BJ (cell line): ENCODE results near the gene KCNS3. TPM values are rescaled to one million over a fixed set of nuclear protein-coding genes. Genes with fewer than 3 reads are reported as not detected.

Experiments
- CTCF ChIA-PET: fragments of 350-600 bp; formaldehyde crosslinking; extraction: SDS; loops from one replicate; lab custom pipeline; 2021; ENCODE audit warnings: antibody characterized with exemption, inconsistent platforms; lab: Yijun Ruan, JAX
- POLR2A ChIA-PET: fragments of 300-600 bp; sonication (Branson Sonifier 250); formaldehyde crosslinking; extraction: SDS; loops from one replicate; lab custom pipeline; 2021; ENCODE audit warnings: antibody characterized with exemption; lab: Charles Lee
- DNase-seq: peaks from one replicate; pipeline ENCODE4 v3.0.0-alpha.2; 2011; ENCODE audit warnings: low read depth
- H3K27me3 ChIP-seq: 2 replicates; pipeline ENCODE4 v1.6.0; 2011; ENCODE audit warnings: low read length; ENCODE audit not compliant: control insufficient read depth, insufficient read depth
- H3K36me3 ChIP-seq: 2 replicates; pipeline ENCODE4 v1.5.1; 2011; ENCODE audit warnings: low read length; ENCODE audit not compliant: control insufficient read depth, insufficient read depth
- H3K4me3 ChIP-seq: 2 replicates; pipeline ENCODE4 v1.5.1; 2011; ENCODE audit warnings: low read depth, mild to moderate bottlenecking, control low read depth, low read length
- CTCF ChIP-seq: IDR thresholded peaks from 2 replicates; pipeline ENCODE4 v1.5.1; 2011; ENCODE audit warnings: low read depth, mild to moderate bottlenecking, control low read depth, inconsistent platforms, low read length, moderate library complexity; ENCODE audit not compliant: insufficient read depth
- polyA plus RNA-seq: library from polyadenylated mRNA; depleted of rRNA; stranded (reverse); fragments of >200 nt; gene quantifications from 2 replicates; pipeline ENCODE4 v1.2.3, GENCODE V29; 2011

Gene KCNS3
- polyA plus RNA-seq, 1 experiment: 4.9 TPM

- no peak for DNase-seq
- CTCF ChIA-PET: no interaction called here
Measured at GRCh38 chr2:17935242-17935885, 56.9 kb downstream of the KCNS3 start.

GRCh38 chr2:17936599-17936998 lies 58.1 kb downstream of the KCNS3 start:
- ChIA-PET POLR2A (no interaction called here), CTCF (no interaction called here)
- DNase-seq: no peak
- no peaks in the 10 kb centered on the region for H3K36me3 ChIP-seq
- no peaks in the 10 kb centered on the region for H3K27me3 ChIP-seq
- no peak overlapping the region for H3K4me3 ChIP-seq
- no peak for TF ChIP-seq CTCF

More at GRCh38 chr2:17935242-17935885, 56.9 kb downstream of the KCNS3 start:
- TF ChIP-seq CTCF: no peak
- POLR2A ChIA-PET: no interaction called here
- Histone ChIP-seq H3K36me3 (no peaks in the 10 kb centered on the region), H3K27me3 (no peaks in the 10 kb centered on the region), H3K4me3 (no peak overlapping the region)

DNA sequence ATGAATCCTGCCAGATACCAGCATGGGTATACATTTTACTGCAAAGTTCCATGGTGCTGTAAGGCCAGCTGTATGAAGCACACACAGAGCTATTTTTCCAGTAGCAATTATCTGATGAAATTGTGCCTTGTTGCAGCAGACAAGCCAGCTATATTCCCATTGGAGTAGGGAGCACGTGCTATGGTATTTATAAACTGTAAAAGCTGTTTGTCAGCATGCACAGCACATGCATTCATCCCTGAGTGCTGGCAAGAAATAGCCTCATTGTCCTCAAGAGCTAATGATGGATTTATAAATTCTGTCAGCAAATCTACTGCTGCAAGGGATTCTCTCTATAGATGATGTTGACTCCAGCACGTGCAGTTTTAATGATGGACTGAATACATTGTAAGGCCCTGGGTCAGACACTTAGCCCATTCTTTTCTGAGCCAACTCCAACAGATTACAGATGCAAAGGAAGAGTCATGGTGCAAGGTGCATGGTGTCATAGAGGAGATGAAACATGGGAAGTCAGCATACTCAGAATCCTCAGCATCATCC lies 61.7 kb downstream of the KCNS3 start:
- no peak for TF ChIP-seq CTCF
- Histone ChIP-seq H3K27me3 (no peaks in the 10 kb centered on the region), H3K36me3 (no peaks in the 10 kb centered on the region), H3K4me3 (no peak overlapping the region)
- no peak for DNase-seq
- POLR2A ChIA-PET: no interaction called here
- CTCF ChIA-PET: no interaction called here

DNA sequence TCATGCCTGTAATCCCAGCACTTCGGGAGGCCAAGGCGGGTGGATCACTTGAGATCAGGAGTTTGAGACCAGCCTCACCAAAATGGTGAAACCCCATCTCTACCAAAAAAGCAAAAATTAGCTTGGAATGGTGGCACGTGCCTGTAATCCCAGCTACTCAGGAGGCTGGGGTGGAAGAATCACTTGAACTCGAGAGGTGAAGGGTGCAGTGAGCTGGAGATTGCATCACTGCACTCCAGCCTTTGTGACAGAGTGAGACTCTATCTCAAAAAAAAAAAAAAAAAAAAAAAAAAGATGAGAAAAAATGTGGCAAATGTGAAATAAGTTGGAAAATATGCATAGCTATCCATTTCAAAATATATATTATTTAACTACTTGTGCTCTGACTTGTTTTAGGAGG lies 65.0 kb downstream of the KCNS3 start:
- ChIA-PET POLR2A (no interaction called here), CTCF (no interaction called here)
- Histone ChIP-seq H3K4me3 (no peak overlapping the region), H3K36me3 (no peaks in the 10 kb centered on the region), H3K27me3 (no peaks in the 10 kb centered on the region; the same call in 1 of the 2 replicates)
- no peak for DNase-seq
- no peak for TF ChIP-seq CTCF

- ChIA-PET POLR2A (no interaction called here), CTCF (interaction anchor here (1.2 kb wide), 1 partner anchor 16 kb away, joined by 3 read pairs; no protein-coding TSS in a partner anchor)
- no peak for TF ChIP-seq CTCF
- Histone ChIP-seq H3K27me3 (no peaks in the 10 kb centered on the region; the same call in 1 of the 2 replicates), H3K36me3 (no peaks in the 10 kb centered on the region), H3K4me3 (no peak overlapping the region)
- no peak for DNase-seq
Measured at GRCh38 chr2:17947113-17947512, 68.6 kb downstream of the KCNS3 start.
